Vagina (tissue), 2 donors: Measurements from ENCODE around the gene BLMH. TPM values are rescaled to one million over a fixed set of nuclear protein-coding genes. Genes with fewer than 3 reads are reported as not detected.

ENCODE experiments used
- DNase-seq, 2 donors: peaks; one replicate each; pipeline ENCODE4 v3.0.0-alpha.2; 2017; ENCODE audit errors: extremely low spot score in 2 of 2
- H3K27ac ChIP-seq: fragments of 200-600 bp; sonication (generic); one replicate; pipeline ENCODE4 v1.5.1; 2019
- H3K27me3 ChIP-seq: fragments of 200-600 bp; sonication (generic); one replicate; pipeline ENCODE4 v1.5.1; 2019
- H3K36me3 ChIP-seq, 2 donors: fragments of 200-600 bp; sonication (generic); one replicate each; pipeline ENCODE4 v1.5.1; 2017 to 2019
- H3K4me1 ChIP-seq: fragments of 200-600 bp; sonication (generic); one replicate; pipeline ENCODE4 v1.5.1; 2019
- H3K4me3 ChIP-seq, 2 donors: fragments of 200-600 bp; sonication (generic); 1 replicate in 1 of 2; 2 replicates in 1 of 2; pipeline ENCODE4 v1.5.1; 2016 to 2019
- H3K9me3 ChIP-seq: fragments of 200-600 bp; sonication (generic); one replicate; pipeline ENCODE4 v1.5.1; 2019
- CTCF ChIP-seq, 3 experiments: fragments of 450-650 bp in 2 of 3; fragments of 200-600 bp in 1 of 3; sonication (generic) in 1 of 3; IDR thresholded peaks; one replicate each; pipeline ENCODE4 v1.5.1; 2017 to 2019; ENCODE audit warnings: antibody characterized with exemption in 3 of 3, mild to moderate bottlenecking in 2 of 3, moderate library complexity in 2 of 3
- POLR2A ChIP-seq, 2 donors: fragments of 450-650 bp; IDR thresholded peaks; one replicate each; pipeline ENCODE4 v1.6.1; 2017; ENCODE audit warnings: antibody characterized with exemption in 2 of 2, mild to moderate bottlenecking in 2 of 2, moderate library complexity in 2 of 2
- POLR2AphosphoS5 ChIP-seq, 2 donors: sonication (generic); formaldehyde crosslinking; IDR thresholded peaks; one replicate each; pipeline ENCODE4 v1.9.0; 2017; ENCODE audit warnings: antibody characterized with exemption in 2 of 2, mild to moderate bottlenecking in 2 of 2, low read depth in 1 of 2; ENCODE audit not compliant: insufficient read depth in 1 of 2
- intact Hi-C: fragments of 100-400 bp; cut with DNase I; formaldehyde crosslinking; loops from one replicate; pipeline ENCODE4 v1.15.1; 2023
- total RNA-seq: library from RNA; depleted of rRNA; stranded (reverse); fragments of >200 nt; gene quantifications from one replicate; pipeline ENCODE4 v1.2.3, GENCODE V29; 2016

The BLMH gene
- total RNA-seq, 1 donor from 2014 or later: 44.2 TPM

DNA sequence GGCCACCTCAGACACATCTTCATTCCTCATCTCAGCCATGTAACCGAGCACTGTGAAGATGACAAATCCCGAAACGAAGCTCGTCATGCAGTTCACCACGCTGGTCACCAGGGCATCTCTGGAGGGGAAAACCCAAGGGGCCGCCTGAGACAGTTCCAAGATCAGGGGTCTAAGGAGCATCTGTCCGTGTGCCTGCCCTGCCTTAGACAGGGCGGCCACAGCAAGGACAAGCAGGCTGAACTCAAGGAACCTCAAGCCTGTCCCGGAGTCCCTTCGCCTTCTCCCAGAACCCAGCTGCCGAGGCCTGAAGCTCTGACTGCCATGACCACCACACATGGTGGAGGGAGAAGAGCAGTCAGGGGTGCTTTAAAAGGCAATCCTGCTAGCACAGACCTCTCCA lies 79.0 kb downstream of the BLMH start:
- no peak overlapping the region for H3K27ac ChIP-seq
- no peaks in the 10 kb centered on the region for H3K9me3 ChIP-seq
- TF ChIP-seq CTCF (IDR thresholded peaks at IDR 0.05) (no peak), POLR2AphosphoS5 (IDR thresholded peaks at IDR 0.05; ENCODE audit: insufficient read depth in 1 of 2, low read depth in 1 of 2) (no peak), POLR2A (IDR thresholded peaks at IDR 0.05) (no peak)
- no peaks in the 10 kb centered on the region for H3K27me3 ChIP-seq
- H3K4me3 ChIP-seq: no peak overlapping the region
- H3K36me3 ChIP-seq: no peaks in the 10 kb centered on the region
- no peak for DNase-seq
- intact Hi-C loops: no loop called here
- H3K4me1 ChIP-seq: no peaks in the 10 kb centered on the region

GRCh38 chr17:30211371-30211770 lies 80.4 kb downstream of the BLMH start:
- TF ChIP-seq CTCF (IDR thresholded peaks at IDR 0.05) (no peak), POLR2AphosphoS5 (IDR thresholded peaks at IDR 0.05; ENCODE audit: insufficient read depth in 1 of 2, low read depth in 1 of 2) (no peak), POLR2A (IDR thresholded peaks at IDR 0.05) (no peak)
- no peaks in the 10 kb centered on the region for H3K4me1 ChIP-seq
- H3K4me3 ChIP-seq: no peak overlapping the region
- no peaks in the 10 kb centered on the region for H3K9me3 ChIP-seq
- H3K36me3 ChIP-seq: no peaks in the 10 kb centered on the region
- no peak for DNase-seq
- no peaks in the 10 kb centered on the region for H3K27me3 ChIP-seq
- intact Hi-C loops: no loop called here
- H3K27ac ChIP-seq: no peak overlapping the region

DNA sequence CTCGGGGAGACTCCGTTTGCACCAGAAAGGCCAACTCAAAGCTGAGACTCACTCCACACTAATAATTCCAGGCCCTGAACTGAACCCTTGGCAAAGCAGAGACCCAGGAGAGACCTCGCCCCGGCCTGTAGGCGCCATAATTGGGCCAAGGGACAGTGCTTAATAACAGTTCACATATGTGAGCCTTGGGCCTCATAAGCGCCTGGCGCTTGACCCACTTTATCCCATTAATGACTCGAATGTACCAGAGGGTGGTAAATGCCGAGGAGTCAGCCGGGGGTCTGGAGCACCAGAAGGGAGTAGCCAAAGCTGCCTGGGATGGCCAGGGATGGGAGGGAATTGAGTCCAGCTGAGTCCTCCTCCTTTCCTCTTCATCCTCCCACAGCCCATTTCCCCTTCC lies 80.8 kb downstream of the BLMH start:
- H3K4me1 ChIP-seq: no peaks in the 10 kb centered on the region
- H3K4me3 ChIP-seq: no peak overlapping the region
- no peaks in the 10 kb centered on the region for H3K36me3 ChIP-seq
- no peak for TF ChIP-seq CTCF (IDR thresholded peaks at IDR 0.05)
- no peak for TF ChIP-seq POLR2AphosphoS5 (IDR thresholded peaks at IDR 0.05; ENCODE audit: insufficient read depth in 1 of 2, low read depth in 1 of 2)
- TF ChIP-seq POLR2A (IDR thresholded peaks at IDR 0.05): no peak
- no peaks in the 10 kb centered on the region for H3K27me3 ChIP-seq
- DNase-seq: no peak
- no peak overlapping the region for H3K27ac ChIP-seq
- intact Hi-C loops: no loop called here
- no peaks in the 10 kb centered on the region for H3K9me3 ChIP-seq

GRCh38 chr17:30210366-30210765 lies 81.4 kb downstream of the BLMH start:
- Histone ChIP-seq H3K36me3 (no peaks in the 10 kb centered on the region), H3K27me3 (no peaks in the 10 kb centered on the region), H3K27ac (no peak overlapping the region), H3K4me3 (no peak overlapping the region), H3K4me1 (no peaks in the 10 kb centered on the region), H3K9me3 (no peaks in the 10 kb centered on the region)
- intact Hi-C loops: no loop called here
- no peak for TF ChIP-seq CTCF (IDR thresholded peaks at IDR 0.05)
- no peak for DNase-seq

GRCh38 chr17:30209930-30210329 lies 81.8 kb downstream of the BLMH start:
- Histone ChIP-seq H3K27me3 (no peaks in the 10 kb centered on the region), H3K4me3 (no peak overlapping the region), H3K4me1 (no peaks in the 10 kb centered on the region), H3K36me3 (no peaks in the 10 kb centered on the region), H3K9me3 (no peaks in the 10 kb centered on the region), H3K27ac (no peak overlapping the region)
- TF ChIP-seq CTCF (IDR thresholded peaks at IDR 0.05): no peak
- intact Hi-C loops: no loop called here
- DNase-seq: no peak
